GM23338 (cell line): ENCODE results near the gene MYLK.
"Not testable (repeated sequence)": the region's sequence is repeated elsewhere in the genome, so short reads cannot be mapped to it uniquely, and the experiment has no call there.

Source experiments
- CTCF ChIP-seq, 2 experiments: fragments of 200-600 bp in 1 of 2; sonication (generic) in 1 of 2; conservative IDR thresholded peaks; 2 replicates each; pipeline versions ENCODE4 v1.5.1 to v1.6.1; 2016 to 2017; ENCODE audit warnings: antibody characterized with exemption in 2 of 2, low read depth in 2 of 2, mild to moderate bottlenecking in 2 of 2, moderate library complexity in 1 of 2
- EZH2phosphoT487 ChIP-seq: fragments of 200-600 bp; sonication (generic); IDR thresholded peaks from one replicate; pipeline ENCODE4 v1.8.1; 2018; ENCODE audit warnings: antibody characterized with exemption; ENCODE audit not compliant: unreplicated experiment
- POLR2AphosphoS5 ChIP-seq: IDR thresholded peaks from 2 replicates; pipeline ENCODE4 v1.6.1; 2016; ENCODE audit warnings: antibody characterized with exemption, low read depth

GRCh38 chr3:123600863-123601262 lies 283.3 kb downstream of the MYLK start:
- not testable (repeated sequence) for TF ChIP-seq CTCF (conservative IDR thresholded peaks at IDR 0.05; ENCODE audit: low read depth in 2 of 2); EZH2phosphoT487; POLR2AphosphoS5
